Measurements from ENCODE around the gene NFXL1. TPM values are rescaled to one million over a fixed set of nuclear protein-coding genes. Genes with fewer than 3 reads are reported as not detected.

The NFXL1 gene
- total RNA-seq, 2 experiments from 2014 or later = 9.0 to 9.9 TPM

DNA sequence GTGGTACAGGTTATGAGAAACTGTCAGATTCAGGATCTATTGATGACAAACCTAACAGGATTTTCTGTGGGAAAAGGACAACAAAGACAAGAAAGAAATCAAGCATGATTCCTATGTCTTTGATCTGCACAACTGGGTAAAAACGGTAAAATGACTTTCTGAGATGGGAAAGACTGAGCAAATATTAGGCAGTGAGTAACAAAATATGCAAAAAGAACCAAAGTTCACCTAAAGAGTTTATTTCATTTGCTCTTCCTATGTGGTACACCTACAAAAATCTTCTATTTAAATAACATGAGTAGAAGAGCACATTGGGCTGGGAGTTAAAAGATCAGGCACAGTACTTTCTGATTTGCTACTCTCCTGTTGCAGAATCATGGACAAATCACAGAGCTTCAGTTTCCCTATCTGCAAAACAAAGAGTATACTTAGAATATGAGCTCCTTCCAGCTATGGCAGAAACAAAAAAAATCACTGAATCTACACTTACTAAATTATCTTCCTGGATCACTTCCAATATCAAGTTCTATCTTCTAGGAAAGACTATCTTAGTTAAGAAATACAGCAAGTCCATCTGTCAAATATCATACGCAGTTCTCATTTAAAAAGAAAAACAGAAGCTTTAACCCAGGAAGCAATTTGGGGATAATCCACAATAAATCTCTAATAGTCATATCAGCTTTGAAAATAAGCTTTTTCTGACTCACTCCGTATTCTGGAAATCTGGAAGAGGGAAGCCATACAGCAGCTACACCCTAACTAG is 37.4 kb downstream of the NFXL1 start:
- TF ChIP-seq, protein P1, sequence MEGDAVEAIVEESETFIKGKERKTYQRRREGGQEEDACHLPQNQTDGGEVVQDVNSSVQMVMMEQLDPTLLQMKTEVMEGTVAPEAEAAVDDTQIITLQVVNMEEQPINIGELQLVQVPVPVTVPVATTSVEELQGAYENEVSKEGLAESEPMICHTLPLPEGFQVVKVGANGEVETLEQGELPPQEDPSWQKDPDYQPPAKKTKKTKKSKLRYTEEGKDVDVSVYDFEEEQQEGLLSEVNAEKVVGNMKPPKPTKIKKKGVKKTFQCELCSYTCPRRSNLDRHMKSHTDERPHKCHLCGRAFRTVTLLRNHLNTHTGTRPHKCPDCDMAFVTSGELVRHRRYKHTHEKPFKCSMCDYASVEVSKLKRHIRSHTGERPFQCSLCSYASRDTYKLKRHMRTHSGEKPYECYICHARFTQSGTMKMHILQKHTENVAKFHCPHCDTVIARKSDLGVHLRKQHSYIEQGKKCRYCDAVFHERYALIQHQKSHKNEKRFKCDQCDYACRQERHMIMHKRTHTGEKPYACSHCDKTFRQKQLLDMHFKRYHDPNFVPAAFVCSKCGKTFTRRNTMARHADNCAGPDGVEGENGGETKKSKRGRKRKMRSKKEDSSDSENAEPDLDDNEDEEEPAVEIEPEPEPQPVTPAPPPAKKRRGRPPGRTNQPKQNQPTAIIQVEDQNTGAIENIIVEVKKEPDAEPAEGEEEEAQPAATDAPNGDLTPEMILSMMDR (IDR thresholded peaks at IDR 0.05) = no peak
- Mint-ChIP-seq H3K27ac (no peak overlapping the region), H3K4me3 (no peak overlapping the region), H3K27me3 (no peaks in the 10 kb centered on the region), H3K36me3 (ENCODE audit: low read depth) (peaks cover 84% of the 10 kb centered on the region), H3K4me1 (ENCODE audit: low read depth) (peaks cover 10% of the 10 kb centered on the region), H3K9me3 (no peaks in the 10 kb centered on the region)
- ChIA-PET POLR2A (no interaction called here), CTCF (no interaction called here)
- H3K9me3 ChIP-seq (ENCODE audit: control insufficient read depth in 1 of 2, insufficient read depth in 1 of 2, low read length in 2 of 2) = no peaks in the 10 kb centered on the region
- intact Hi-C loops (cut with DNase I, micrococcal nuclease) = no loop called here
- ATAC-seq (ENCODE audit: poor library complexity) (no peak), DNase-seq (no peak)
- H3K36me3 ChIP-seq (ENCODE audit: insufficient read depth, low read length) = peaks cover 53% of the 10 kb centered on the region
- H3K27ac ChIP-seq (ENCODE audit: low read depth in 1 of 2, low read length in 2 of 2) = no peak overlapping the region
- no peaks in the 10 kb centered on the region for H3K4me1 ChIP-seq (ENCODE audit: insufficient read depth, low read length)
- H3K4me3 ChIP-seq (ENCODE audit: low read length) = no peak overlapping the region
- H3K27me3 ChIP-seq (ENCODE audit: control insufficient read depth in 1 of 2, insufficient read depth in 2 of 2, low read length in 2 of 2) = no peaks in the 10 kb centered on the region

DNA sequence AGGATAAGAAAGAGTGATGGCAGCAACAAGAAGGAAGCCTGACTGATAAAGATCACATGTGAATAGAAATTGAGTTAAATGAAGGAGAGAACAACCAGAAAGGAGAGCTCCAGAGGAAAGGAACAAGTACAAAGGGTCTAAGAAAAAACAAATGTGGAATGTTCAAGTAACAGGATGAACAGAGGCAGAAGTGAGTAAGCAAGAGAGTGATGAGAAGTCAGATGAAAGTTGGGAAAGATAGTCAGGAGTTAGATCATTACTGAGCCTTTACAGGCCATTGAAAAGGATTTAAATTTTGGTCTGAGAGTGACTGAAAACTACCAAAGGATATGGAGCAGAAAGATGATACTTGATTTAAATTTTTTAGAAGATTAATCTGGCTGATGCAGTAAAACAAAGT is 38.1 kb downstream of the NFXL1 start:
- H3K36me3 ChIP-seq (ENCODE audit: insufficient read depth, low read length) = peaks cover 52% of the 10 kb centered on the region
- no peak for ATAC-seq (ENCODE audit: poor library complexity)
- H3K36me3 Mint-ChIP-seq (ENCODE audit: low read depth) = peaks cover 80% of the 10 kb centered on the region
- CTCF ChIA-PET = no interaction called here
- H3K4me1 ChIP-seq (ENCODE audit: insufficient read depth, low read length) = no peaks in the 10 kb centered on the region
- no peak overlapping the region for H3K27ac ChIP-seq (ENCODE audit: low read depth in 1 of 2, low read length in 2 of 2)
- no peak for DNase-seq
- intact Hi-C loops (cut with DNase I, micrococcal nuclease) = no loop called here
- no peak overlapping the region for H3K4me3 Mint-ChIP-seq
- TF ChIP-seq, protein P1 (IDR thresholded peaks at IDR 0.05) = no peak
- POLR2A ChIA-PET = no interaction called here
- H3K4me1 Mint-ChIP-seq (ENCODE audit: low read depth) = peaks cover 10% of the 10 kb centered on the region
- H3K9me3 Mint-ChIP-seq = no peaks in the 10 kb centered on the region
- H3K9me3 ChIP-seq (ENCODE audit: control insufficient read depth in 1 of 2, insufficient read depth in 1 of 2, low read length in 2 of 2) = no peaks in the 10 kb centered on the region
- no peaks in the 10 kb centered on the region for H3K27me3 ChIP-seq (ENCODE audit: control insufficient read depth in 1 of 2, insufficient read depth in 2 of 2, low read length in 2 of 2)
- no peaks in the 10 kb centered on the region for H3K27me3 Mint-ChIP-seq
- no peak overlapping the region for H3K27ac Mint-ChIP-seq
- H3K4me3 ChIP-seq (ENCODE audit: low read length) = no peak overlapping the region

DNA sequence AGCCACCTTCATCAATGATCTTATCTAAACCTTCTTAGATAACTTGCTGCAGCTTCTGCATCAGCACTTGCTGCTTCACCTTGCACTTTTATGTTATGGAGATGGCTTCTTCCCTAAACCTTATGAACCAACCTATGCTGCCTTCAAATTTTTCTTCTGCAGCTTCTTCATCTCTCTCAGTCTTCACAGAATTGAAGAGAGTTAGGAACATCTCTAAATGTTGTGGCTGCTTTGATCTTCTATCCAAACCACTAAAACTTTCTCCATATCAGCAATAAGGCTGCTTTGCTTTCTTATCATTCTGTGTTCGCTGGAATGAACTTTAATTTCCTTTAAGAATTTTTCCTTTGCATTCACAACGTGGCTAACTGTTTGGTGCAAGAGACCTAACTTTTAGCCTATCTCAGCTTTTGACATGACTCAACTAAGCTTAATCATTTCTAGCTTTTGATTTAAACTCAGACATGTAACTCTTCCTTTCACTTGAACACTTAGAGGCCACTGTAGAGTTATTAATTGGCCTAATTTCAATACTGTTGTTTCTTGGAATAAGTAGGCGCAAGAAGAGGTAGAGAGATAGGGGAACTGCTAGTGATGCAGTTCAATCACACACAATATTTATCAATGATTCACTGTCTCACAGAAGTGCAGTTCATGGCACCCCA is 40.4 kb downstream of the NFXL1 start:
- H3K36me3 ChIP-seq (ENCODE audit: insufficient read depth, low read length) = peaks cover 44% of the 10 kb centered on the region
- TF ChIP-seq, protein P1 (IDR thresholded peaks at IDR 0.05) = no peak
- no peak overlapping the region for H3K4me3 Mint-ChIP-seq

More for the DNA sequence above, 40.4 kb downstream of the NFXL1 start:
- H3K27me3 ChIP-seq (ENCODE audit: control insufficient read depth in 1 of 2, insufficient read depth in 2 of 2, low read length in 2 of 2) = no peaks in the 10 kb centered on the region
- H3K4me1 Mint-ChIP-seq (ENCODE audit: low read depth) = peaks cover 10% of the 10 kb centered on the region
- intact Hi-C loops (cut with DNase I, micrococcal nuclease) = no loop called here
- H3K4me3 ChIP-seq (ENCODE audit: low read length) = no peak overlapping the region
- H3K36me3 Mint-ChIP-seq (ENCODE audit: low read depth) = peaks cover 86% of the 10 kb centered on the region
- H3K27me3 Mint-ChIP-seq = no peaks in the 10 kb centered on the region
- ATAC-seq (ENCODE audit: poor library complexity) (no peak), DNase-seq (no peak)
- POLR2A ChIA-PET = no interaction called here
- H3K9me3 ChIP-seq (ENCODE audit: control insufficient read depth in 1 of 2, insufficient read depth in 1 of 2, low read length in 2 of 2) = no peaks in the 10 kb centered on the region
- CTCF ChIA-PET = no interaction called here
- no peak overlapping the region for H3K27ac Mint-ChIP-seq
- H3K4me1 ChIP-seq (ENCODE audit: insufficient read depth, low read length) = no peaks in the 10 kb centered on the region
- no peak overlapping the region for H3K27ac ChIP-seq (ENCODE audit: low read depth in 1 of 2, low read length in 2 of 2)
- no peaks in the 10 kb centered on the region for H3K9me3 Mint-ChIP-seq

Measured in CD4-positive, alpha-beta T cell (primary cell).